Measurements from ENCODE around the gene RAB27A.

The RAB27A gene

DNA sequence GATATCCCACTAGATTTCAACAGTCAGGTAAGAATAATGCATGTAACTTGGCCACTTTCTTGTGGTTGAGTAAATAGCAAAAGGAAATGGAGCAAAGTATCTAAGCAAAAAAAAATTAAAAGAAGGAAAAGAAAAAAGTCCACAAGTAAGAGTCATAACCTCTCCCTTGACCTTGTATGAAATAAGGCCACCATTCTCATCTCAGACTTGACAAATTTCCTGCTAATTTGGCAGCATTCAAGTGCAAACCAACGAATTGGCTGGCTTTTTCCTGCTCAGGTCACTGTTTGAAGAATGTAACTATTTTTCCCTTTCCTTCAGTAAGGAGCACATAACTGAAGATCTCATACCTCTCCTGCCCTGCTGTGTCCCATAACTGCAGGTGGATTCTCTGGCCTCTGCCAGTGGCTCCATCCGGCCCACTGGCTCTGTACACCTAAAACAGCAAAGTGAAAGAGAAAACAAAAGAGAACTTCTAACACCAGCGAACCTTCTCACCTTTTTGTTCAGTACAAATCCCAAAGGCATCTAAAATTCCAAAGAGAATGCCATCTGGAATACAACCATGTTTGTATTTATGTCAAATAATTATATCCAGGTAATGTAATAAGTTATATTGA lies 59.5 kb downstream of the RAB27A start:
- Mint-ChIP-seq H3K4me3 (peak overlapping the region; percentile 61), H3K27ac (ENCODE audit: low read depth) (peak overlapping the region; percentile 84), H3K27me3 (no peaks in the 10 kb centered on the region), H3K9me3 (no peaks in the 10 kb centered on the region), H3K4me1 (peaks cover 40% of the 10 kb centered on the region), H3K36me3 (ENCODE audit: insufficient read depth) (peaks cover 33% of the 10 kb centered on the region)
- DNase-seq (ENCODE audit: low spot score in 2 of 2) (no peak), ATAC-seq (replicated peaks; ENCODE audit: extremely low read depth, poor library complexity, severe bottlenecking) (peak; percentile 28)

DNA sequence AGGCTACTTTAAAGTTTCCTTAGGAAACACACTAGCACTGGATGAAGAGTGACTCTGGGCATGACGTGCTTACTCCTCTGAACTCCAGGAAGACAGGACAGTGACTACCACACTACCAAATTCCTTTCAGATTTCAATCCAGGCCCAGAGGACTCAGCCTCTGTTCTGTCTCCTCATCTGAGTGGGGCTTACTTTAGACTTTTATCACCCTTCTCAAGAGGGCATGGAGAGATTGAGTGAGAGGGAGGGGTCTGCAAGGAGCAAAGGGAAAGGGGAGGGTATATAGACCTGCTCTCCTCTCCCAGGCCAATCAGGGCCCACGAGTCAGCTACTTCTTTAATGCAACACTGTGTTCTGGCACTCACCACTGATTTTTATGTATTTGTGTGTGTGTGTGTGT lies 63.5 kb downstream of the RAB27A start:
- no peak overlapping the region for H3K4me3 Mint-ChIP-seq
- no peak for ATAC-seq (replicated peaks; ENCODE audit: extremely low read depth, poor library complexity, severe bottlenecking)
- H3K27ac Mint-ChIP-seq (ENCODE audit: low read depth): no peak overlapping the region
- peaks cover 32% of the 10 kb centered on the region for H3K36me3 Mint-ChIP-seq (ENCODE audit: insufficient read depth)
- H3K4me1 Mint-ChIP-seq: peaks cover 51% of the 10 kb centered on the region
- no peaks in the 10 kb centered on the region for H3K27me3 Mint-ChIP-seq
- H3K9me3 Mint-ChIP-seq: no peaks in the 10 kb centered on the region
- no peak for DNase-seq (ENCODE audit: low spot score in 2 of 2)

DNA sequence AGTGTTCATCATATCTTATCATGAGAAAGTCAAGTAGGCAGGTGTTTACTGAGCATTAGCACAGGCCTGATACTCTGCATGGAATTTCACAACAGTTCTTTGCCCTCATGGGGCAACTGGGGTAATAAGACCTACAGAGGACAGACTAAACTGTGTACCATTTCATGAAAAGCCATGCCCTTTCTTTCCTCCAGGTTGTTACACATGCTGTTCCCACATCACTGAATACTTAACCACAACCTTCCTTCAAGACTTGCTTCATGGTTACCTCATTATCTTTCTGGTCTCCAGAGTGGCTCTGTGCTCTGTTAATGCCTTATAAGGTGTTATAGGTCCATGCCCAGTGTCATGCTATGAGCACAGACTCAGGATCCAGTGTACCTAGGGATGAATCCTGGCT lies 64.7 kb downstream of the RAB27A start:
- H3K36me3 Mint-ChIP-seq (ENCODE audit: insufficient read depth): peaks cover 29% of the 10 kb centered on the region
- peak; percentile 61 for ATAC-seq (replicated peaks; ENCODE audit: extremely low read depth, poor library complexity, severe bottlenecking)
- H3K9me3 Mint-ChIP-seq: no peaks in the 10 kb centered on the region
- no peak for DNase-seq (ENCODE audit: low spot score in 2 of 2)
- H3K27ac Mint-ChIP-seq (ENCODE audit: low read depth): peak overlapping the region; percentile 1
- no peak overlapping the region for H3K4me3 Mint-ChIP-seq
- H3K27me3 Mint-ChIP-seq: no peaks in the 10 kb centered on the region
- H3K4me1 Mint-ChIP-seq: peaks cover 45% of the 10 kb centered on the region

DNA sequence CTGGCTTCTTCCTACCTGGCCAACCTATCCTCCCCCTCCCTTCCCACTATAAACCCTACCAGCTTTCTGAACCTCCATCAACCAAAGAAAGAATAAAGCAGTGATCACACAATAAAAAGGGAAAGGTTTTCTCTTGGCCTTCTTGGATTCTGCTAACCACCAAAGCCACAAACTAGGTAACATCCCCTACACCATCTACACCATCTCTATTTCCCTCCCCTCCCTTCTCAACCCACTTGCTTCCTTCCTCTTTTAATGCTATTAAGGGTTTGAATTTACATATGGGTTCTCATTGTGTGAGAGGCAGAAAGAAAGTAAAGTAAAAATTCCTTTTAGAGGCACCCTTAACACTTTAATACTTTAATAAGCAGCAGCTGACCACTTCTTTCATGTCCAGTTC lies 67.0 kb downstream of the RAB27A start:
- DNase-seq (ENCODE audit: low spot score in 2 of 2) (no peak), ATAC-seq (replicated peaks; ENCODE audit: extremely low read depth, poor library complexity, severe bottlenecking) (peak; percentile 50)
- H3K4me3 Mint-ChIP-seq: peak overlapping the region; percentile 46
- peaks cover 28% of the 10 kb centered on the region for H3K36me3 Mint-ChIP-seq (ENCODE audit: insufficient read depth)
- H3K27ac Mint-ChIP-seq (ENCODE audit: low read depth): peak overlapping the region; percentile 78
- no peaks in the 10 kb centered on the region for H3K9me3 Mint-ChIP-seq
- H3K4me1 Mint-ChIP-seq: peaks cover 65% of the 10 kb centered on the region
- H3K27me3 Mint-ChIP-seq: no peaks in the 10 kb centered on the region

DNA sequence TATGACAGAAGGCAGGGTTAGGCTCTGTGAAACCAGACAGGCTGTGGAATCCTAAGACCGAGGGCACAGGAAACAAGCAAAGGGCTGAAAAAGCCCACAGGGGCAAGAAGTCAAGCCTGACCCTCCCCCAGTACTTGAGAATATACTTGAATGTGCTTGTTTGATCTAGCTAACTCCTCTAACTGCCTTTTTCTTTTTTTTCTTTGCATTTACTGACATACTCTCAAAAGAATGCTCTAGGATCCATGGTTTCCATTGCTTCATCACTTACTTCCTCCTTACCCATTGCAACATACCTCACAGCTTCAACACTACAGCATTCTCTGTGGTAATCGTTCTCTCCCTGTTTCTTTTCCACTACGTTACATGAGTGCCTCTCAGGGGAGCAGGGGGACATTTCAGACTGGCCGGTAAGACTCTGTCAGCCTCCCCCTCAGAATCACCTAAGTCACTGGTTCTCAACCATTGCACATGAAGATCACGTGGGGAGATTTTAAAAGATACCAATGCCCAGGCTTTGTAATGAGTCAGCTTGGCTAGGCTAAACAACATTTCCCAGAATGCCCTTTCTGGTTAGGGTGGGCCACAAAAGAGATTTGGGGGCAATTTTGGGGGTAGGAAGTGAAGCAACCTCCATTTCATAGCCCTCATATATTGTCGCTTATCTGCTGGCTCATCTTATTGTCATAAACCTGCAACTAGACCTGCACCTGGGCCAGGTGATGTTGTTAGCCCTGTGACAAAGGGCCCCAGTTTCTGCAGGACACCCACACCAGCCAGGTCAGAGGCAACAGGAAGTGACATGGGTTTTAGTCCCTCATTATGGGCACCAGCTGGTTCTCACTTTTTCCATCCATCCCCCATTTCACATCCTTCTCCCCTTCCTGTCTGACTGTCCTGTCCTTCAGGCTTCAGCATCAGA lies 68.3 kb downstream of the RAB27A start:
- peaks cover 20% of the 10 kb centered on the region for H3K36me3 Mint-ChIP-seq (ENCODE audit: insufficient read depth)
- peak overlapping the region; percentile 78 for H3K27ac Mint-ChIP-seq (ENCODE audit: low read depth)
- ATAC-seq (replicated peaks; ENCODE audit: extremely low read depth, poor library complexity, severe bottlenecking): peak; percentile 8

DNA sequence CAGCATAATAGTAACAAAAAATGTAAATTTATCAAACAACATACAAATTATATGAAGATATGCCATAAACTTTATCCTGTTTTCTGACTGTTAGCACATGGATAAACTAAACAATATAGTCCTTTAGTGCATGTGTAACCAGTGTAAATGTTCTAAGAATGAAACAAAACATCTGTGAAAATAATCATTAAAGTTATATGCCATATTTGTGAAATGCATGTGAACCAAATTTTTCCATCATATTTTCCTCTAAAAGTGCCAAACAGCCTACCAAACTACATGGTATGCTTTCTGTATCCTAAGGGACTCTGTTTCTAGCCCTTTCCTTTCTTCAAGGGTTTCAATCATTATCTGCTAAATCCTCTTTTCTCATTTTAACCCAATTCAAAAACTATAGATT lies 69.0 kb downstream of the RAB27A start:
- Mint-ChIP-seq H3K9me3 (no peaks in the 10 kb centered on the region), H3K4me1 (peaks cover 61% of the 10 kb centered on the region), H3K36me3 (ENCODE audit: insufficient read depth) (peaks cover 16% of the 10 kb centered on the region), H3K27ac (ENCODE audit: low read depth) (peak overlapping the region; percentile 78), H3K4me3 (peak overlapping the region; percentile 28), H3K27me3 (no peaks in the 10 kb centered on the region)
- DNase-seq (ENCODE audit: low spot score in 2 of 2): no peak
- no peak for ATAC-seq (replicated peaks; ENCODE audit: extremely low read depth, poor library complexity, severe bottlenecking)

More for the DNA sequence above, 68.3 kb downstream of the RAB27A start:
- no peak for DNase-seq (ENCODE audit: low spot score in 2 of 2)
- H3K9me3 Mint-ChIP-seq: no peaks in the 10 kb centered on the region
- no peaks in the 10 kb centered on the region for H3K27me3 Mint-ChIP-seq
- H3K4me1 Mint-ChIP-seq: peaks cover 65% of the 10 kb centered on the region
- H3K4me3 Mint-ChIP-seq: peak overlapping the region; percentile 46

DNA sequence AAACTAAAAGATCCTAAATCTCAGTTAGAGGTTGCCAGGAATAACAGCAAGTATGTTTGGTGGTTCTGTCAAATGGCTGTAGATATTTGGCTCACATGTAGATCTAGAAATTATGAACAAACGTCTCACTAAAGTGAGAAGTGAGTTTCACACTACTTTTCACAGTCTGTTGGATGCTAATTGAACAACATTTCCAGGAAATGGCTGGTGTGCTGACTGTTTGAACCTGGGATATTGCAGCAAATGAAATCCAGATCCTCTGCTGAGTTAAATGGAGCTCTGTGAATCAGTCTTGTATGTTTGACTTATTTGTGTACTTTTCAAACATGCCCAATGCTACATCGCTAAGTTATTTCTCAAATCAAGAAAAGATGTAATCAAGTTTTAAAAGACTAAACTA lies 71.6 kb downstream of the RAB27A start:
- peaks cover 48% of the 10 kb centered on the region for H3K4me1 Mint-ChIP-seq
- peaks cover 19% of the 10 kb centered on the region for H3K36me3 Mint-ChIP-seq (ENCODE audit: insufficient read depth)
- no peaks in the 10 kb centered on the region for H3K27me3 Mint-ChIP-seq
- no peak for DNase-seq (ENCODE audit: low spot score in 2 of 2)
- no peaks in the 10 kb centered on the region for H3K9me3 Mint-ChIP-seq
- H3K27ac Mint-ChIP-seq (ENCODE audit: low read depth): peak overlapping the region; percentile 78
- no peak overlapping the region for H3K4me3 Mint-ChIP-seq
- no peak for ATAC-seq (replicated peaks; ENCODE audit: extremely low read depth, poor library complexity, severe bottlenecking)

DNA sequence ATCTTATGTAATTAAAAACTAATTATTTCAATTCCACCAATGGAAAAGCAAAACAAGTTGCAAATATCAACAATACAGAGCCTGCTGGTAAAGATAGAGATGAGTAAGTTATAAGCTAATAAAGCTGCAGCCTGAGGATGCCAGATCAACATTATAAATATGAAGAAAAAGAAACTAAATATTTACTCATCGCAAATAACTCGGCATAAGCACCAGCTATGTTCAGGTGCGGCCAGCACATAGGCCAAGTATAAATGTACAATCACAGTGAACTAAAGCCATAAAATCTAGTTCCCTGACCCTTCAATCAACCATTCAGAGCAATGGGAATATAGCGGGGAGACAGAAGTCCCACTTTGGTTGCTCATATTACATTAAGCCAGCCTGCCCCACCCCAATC lies 85.1 kb downstream of the RAB27A start:
- Mint-ChIP-seq H3K27me3 (no peaks in the 10 kb centered on the region), H3K4me1 (peaks cover 4% of the 10 kb centered on the region), H3K4me3 (no peak overlapping the region), H3K36me3 (ENCODE audit: insufficient read depth) (peaks cover 29% of the 10 kb centered on the region), H3K9me3 (no peaks in the 10 kb centered on the region), H3K27ac (ENCODE audit: low read depth) (no peak overlapping the region)
- no peak for DNase-seq (ENCODE audit: low spot score in 2 of 2)
- ATAC-seq (replicated peaks; ENCODE audit: extremely low read depth, poor library complexity, severe bottlenecking): no peak

DNA sequence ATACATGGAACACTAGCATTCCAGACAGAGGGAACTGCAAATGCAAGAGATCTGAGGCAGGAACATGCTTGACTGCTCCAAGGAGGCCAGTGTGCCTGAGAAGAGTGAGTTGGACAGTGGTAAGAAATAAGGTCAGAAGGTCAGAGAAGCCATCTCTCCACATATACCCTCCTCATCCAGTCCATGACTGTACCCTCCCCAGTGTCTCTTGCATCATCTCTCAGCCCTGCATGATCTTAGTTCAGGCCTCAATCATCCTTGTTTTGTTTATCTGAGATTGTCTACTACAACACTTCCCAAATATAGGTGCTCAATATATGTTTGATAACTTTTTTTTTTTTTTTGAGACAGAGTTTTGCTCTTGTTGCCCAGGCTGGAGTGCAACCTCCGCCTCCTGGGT lies 87.4 kb downstream of the RAB27A start:
- no peaks in the 10 kb centered on the region for H3K27me3 Mint-ChIP-seq
- no peak overlapping the region for H3K4me3 Mint-ChIP-seq
- H3K4me1 Mint-ChIP-seq: peaks cover 5% of the 10 kb centered on the region
- H3K36me3 Mint-ChIP-seq (ENCODE audit: insufficient read depth): peaks cover 30% of the 10 kb centered on the region
- H3K9me3 Mint-ChIP-seq: no peaks in the 10 kb centered on the region
- DNase-seq (ENCODE audit: low spot score in 2 of 2) (no peak), ATAC-seq (replicated peaks; ENCODE audit: extremely low read depth, poor library complexity, severe bottlenecking) (no peak)
- H3K27ac Mint-ChIP-seq (ENCODE audit: low read depth): no peak overlapping the region

DNA sequence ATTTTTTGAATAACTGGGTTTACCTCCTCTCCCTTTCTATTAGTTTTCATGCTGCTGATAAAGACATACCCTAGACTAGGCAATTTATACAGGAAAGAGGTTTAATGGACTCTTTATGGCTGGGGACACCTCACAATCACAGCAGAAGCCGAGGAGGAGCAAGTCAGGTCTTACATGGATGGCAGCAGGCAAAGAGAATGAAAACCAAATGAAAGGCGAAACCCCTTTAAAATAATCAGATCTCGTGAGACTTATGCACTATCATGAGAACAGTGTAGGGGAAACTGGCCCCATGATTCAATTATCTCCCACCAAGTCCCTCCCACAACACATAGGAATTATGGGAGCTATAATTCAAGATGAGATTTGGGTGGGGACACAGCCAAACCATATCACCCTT lies 90.9 kb downstream of the RAB27A start:
- Mint-ChIP-seq H3K36me3 (ENCODE audit: insufficient read depth) (peaks cover 21% of the 10 kb centered on the region), H3K9me3 (no peaks in the 10 kb centered on the region), H3K27me3 (no peaks in the 10 kb centered on the region), H3K27ac (ENCODE audit: low read depth) (no peak overlapping the region), H3K4me3 (peak overlapping the region; percentile 26), H3K4me1 (peaks cover 5% of the 10 kb centered on the region)
- ATAC-seq (replicated peaks; ENCODE audit: extremely low read depth, poor library complexity, severe bottlenecking): no peak
- no peak for DNase-seq (ENCODE audit: low spot score in 2 of 2)

DNA sequence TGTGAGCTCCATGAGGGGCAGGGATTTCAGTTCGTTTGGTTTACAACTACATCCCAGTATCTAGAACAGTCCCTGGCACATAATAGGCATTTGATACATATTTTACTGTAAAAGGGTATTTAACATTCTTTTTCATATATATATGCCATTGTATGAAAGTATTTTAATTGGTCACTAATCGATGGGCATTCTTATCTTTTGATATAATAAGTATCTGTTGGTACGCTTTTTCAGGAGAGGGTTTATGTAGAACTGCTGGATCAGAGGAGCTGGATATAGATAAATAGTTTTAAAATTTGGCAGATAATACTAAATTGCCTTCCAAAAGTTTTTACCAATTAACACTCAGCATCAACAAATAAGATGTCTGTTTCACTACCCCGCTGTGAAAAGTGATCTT lies 91.9 kb downstream of the RAB27A start:
- H3K9me3 Mint-ChIP-seq: no peaks in the 10 kb centered on the region
- ATAC-seq (replicated peaks; ENCODE audit: extremely low read depth, poor library complexity, severe bottlenecking) (no peak), DNase-seq (ENCODE audit: low spot score in 2 of 2) (no peak)
- H3K27ac Mint-ChIP-seq (ENCODE audit: low read depth): no peak overlapping the region
- H3K4me1 Mint-ChIP-seq: peaks cover 12% of the 10 kb centered on the region
- H3K36me3 Mint-ChIP-seq (ENCODE audit: insufficient read depth): peaks cover 15% of the 10 kb centered on the region
- no peak overlapping the region for H3K4me3 Mint-ChIP-seq
- no peaks in the 10 kb centered on the region for H3K27me3 Mint-ChIP-seq

DNA sequence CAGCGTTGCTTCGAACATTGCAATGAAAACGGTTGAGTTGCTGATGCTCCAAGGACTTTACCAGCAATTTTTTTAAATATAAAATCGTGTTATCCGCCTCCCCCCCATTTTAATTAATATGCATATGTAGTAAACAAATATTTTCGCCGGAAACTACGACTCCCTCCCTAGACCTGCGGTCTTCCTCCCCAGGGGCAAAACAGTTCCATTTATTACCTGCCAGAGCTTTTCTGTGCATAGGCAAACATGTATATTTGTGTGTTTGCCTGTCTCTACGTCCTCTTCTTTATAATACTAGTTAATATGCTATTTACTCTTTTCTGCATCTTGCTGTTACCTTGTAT lies 92.3 kb downstream of the RAB27A start:
- Mint-ChIP-seq H3K4me3 (no peak overlapping the region), H3K4me1 (peaks cover 15% of the 10 kb centered on the region), H3K27me3 (no peaks in the 10 kb centered on the region), H3K9me3 (no peaks in the 10 kb centered on the region), H3K36me3 (ENCODE audit: insufficient read depth) (peaks cover 16% of the 10 kb centered on the region), H3K27ac (ENCODE audit: low read depth) (no peak overlapping the region)
- DNase-seq (ENCODE audit: low spot score in 2 of 2) (no peak), ATAC-seq (replicated peaks; ENCODE audit: extremely low read depth, poor library complexity, severe bottlenecking) (no peak)

Measured in central memory CD8-positive, alpha-beta T cell (primary cell).